Measurements from ENCODE around the gene LEAP2.

LEAP2 gene

DNA sequence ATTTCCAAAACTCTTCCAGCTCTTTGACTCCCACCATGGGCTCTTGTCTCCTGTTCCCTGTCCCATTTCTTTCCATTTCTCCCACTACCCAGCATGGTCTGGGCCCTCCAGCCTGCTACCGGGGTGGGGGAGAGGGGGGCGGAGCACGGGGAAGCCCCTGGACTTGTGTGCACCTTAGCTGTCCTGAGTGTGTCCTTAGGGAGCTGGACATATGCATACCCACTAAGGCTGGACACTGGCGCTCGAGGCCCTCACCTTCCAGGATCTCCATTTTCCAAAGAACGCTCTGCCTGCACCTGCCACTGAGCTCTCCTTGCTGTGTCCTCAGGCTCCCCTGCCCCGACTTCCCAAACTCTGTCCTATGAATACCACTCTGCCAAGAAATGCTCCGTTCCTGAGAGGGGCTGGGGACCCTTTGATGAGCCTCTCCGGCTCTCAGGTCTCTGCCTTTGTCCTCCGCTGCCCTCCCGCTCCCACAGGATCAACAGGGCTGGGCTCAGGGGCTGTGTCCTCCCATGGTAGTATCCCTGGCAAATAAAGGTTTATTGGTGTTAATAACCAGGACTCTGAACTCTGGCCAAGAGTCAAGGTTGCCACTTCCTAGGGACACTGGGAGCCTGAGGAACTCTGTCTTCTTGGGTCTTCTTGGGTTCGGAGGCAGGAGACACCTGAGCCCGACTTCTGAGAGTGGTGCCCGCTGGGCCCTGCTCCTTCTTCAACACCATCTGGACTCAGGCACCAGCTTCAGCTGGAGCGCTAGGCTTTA is 42.2 kb upstream of the LEAP2 start:
- WGBS = 86% methylated on average over 15 of the region's 15 CpGs
- Histone ChIP-seq H3K4me3 (ENCODE audit: low read length) (peak overlapping the region; percentile 72), H3K36me3 (ENCODE audit: insufficient read depth, low read length) (no peaks in the 10 kb centered on the region), H3K27ac (ENCODE audit: low read depth, low read length) (no peak overlapping the region), H3K9ac (ENCODE audit: low read depth, low read length) (no peak overlapping the region), H3K27me3 (ENCODE audit: insufficient read depth, low read length) (peaks cover 74% of the 10 kb centered on the region), H3K4me1 (ENCODE audit: insufficient read depth, low read length) (no peaks in the 10 kb centered on the region), H3K9me3 (ENCODE audit: insufficient read depth, low read depth, low read length) (no peaks in the 10 kb centered on the region)

GRCh38 chr5:132832612-132833011 is 40.9 kb upstream of the LEAP2 start:
- H3K27me3 ChIP-seq (ENCODE audit: insufficient read depth, low read length) = peaks cover 61% of the 10 kb centered on the region
- no peaks in the 10 kb centered on the region for H3K4me1 ChIP-seq (ENCODE audit: insufficient read depth, low read length)
- no peaks in the 10 kb centered on the region for H3K9me3 ChIP-seq (ENCODE audit: insufficient read depth, low read depth, low read length)
- no peak overlapping the region for H3K9ac ChIP-seq (ENCODE audit: low read depth, low read length)
- no peak overlapping the region for H3K27ac ChIP-seq (ENCODE audit: low read depth, low read length)
- 92% methylated on average over 5 of the region's 5 CpGs for WGBS
- no peak overlapping the region for H3K4me3 ChIP-seq (ENCODE audit: low read length)
- no peaks in the 10 kb centered on the region for H3K36me3 ChIP-seq (ENCODE audit: insufficient read depth, low read length)

DNA sequence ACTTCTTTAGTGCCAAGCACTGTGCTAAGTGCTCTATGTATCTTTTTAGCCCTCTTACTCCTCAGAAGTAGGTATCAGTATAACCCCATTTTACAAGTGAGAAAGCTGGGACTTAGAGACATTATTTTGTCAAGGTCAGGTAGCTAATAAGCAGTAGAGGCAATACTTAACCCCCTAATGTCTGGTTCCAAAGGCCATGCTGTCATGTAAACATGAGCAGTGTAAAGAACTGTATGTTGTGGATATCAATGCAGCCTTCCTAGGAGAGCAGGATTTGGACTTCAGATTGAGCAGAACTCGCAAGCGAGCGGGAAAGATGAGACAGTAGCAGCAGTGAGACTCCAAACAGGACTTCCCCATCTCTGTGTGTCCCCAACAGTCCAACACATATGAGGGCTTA is 39.4 kb upstream of the LEAP2 start:
- H3K4me1 ChIP-seq (ENCODE audit: insufficient read depth, low read length) = no peaks in the 10 kb centered on the region
- 100% methylated on average over 3 of the region's 3 CpGs for WGBS
- no peaks in the 10 kb centered on the region for H3K9me3 ChIP-seq (ENCODE audit: insufficient read depth, low read depth, low read length)
- H3K27me3 ChIP-seq (ENCODE audit: insufficient read depth, low read length) = peaks cover 46% of the 10 kb centered on the region
- no peak overlapping the region for H3K9ac ChIP-seq (ENCODE audit: low read depth, low read length)
- no peaks in the 10 kb centered on the region for H3K36me3 ChIP-seq (ENCODE audit: insufficient read depth, low read length)
- H3K4me3 ChIP-seq (ENCODE audit: low read length) = no peak overlapping the region
- H3K27ac ChIP-seq (ENCODE audit: low read depth, low read length) = no peak overlapping the region

- Histone ChIP-seq H3K4me1 (ENCODE audit: insufficient read depth, low read length) (peaks cover 8% of the 10 kb centered on the region; the same call in 1 of the 2 replicates), H3K9ac (ENCODE audit: low read depth, low read length) (no peak overlapping the region), H3K27me3 (ENCODE audit: insufficient read depth, low read length) (peaks cover 18% of the 10 kb centered on the region), H3K4me3 (ENCODE audit: low read length) (no peak overlapping the region), H3K9me3 (ENCODE audit: insufficient read depth, low read depth, low read length) (no peaks in the 10 kb centered on the region), H3K27ac (ENCODE audit: low read depth, low read length) (no peak overlapping the region), H3K36me3 (ENCODE audit: insufficient read depth, low read length) (no peaks in the 10 kb centered on the region)
- WGBS = 100% methylated on average over 1 of the region's 1 CpG
These were observed 36.6 kb upstream of the LEAP2 start for GRCh38 chr5:132836852-132837251.

DNA sequence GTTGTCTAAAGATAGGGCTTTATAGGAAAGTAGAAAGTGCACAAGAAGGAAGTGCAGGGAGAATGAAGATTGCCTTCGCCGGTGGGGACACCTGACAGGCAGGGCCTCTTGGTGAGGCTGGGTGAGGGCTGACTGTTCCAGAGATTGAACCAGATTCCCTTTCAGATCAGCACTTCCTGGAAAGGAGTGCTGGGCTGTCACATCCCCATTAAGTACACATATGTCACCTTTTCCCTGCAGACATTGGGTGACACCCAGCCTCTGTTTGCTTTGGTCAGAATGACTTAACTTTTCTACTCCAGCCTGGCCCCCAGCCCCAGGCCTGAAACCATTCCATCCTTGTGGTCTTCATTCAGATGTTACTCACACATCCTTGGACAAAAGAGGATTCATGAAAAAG is 35.6 kb upstream of the LEAP2 start:
- no peaks in the 10 kb centered on the region for H3K36me3 ChIP-seq (ENCODE audit: insufficient read depth, low read length)
- no peaks in the 10 kb centered on the region for H3K9me3 ChIP-seq (ENCODE audit: insufficient read depth, low read depth, low read length)
- H3K9ac ChIP-seq (ENCODE audit: low read depth, low read length) = no peak overlapping the region
- peaks cover 10% of the 10 kb centered on the region for H3K27me3 ChIP-seq (ENCODE audit: insufficient read depth, low read length)
- H3K27ac ChIP-seq (ENCODE audit: low read depth, low read length) = no peak overlapping the region
- 93% methylated on average over 2 of the region's 2 CpGs for WGBS
- no peak overlapping the region for H3K4me3 ChIP-seq (ENCODE audit: low read length)
- peaks cover 8% of the 10 kb centered on the region; the same call in 1 of the 2 replicates for H3K4me1 ChIP-seq (ENCODE audit: insufficient read depth, low read length)

- no peaks in the 10 kb centered on the region for H3K36me3 ChIP-seq (ENCODE audit: insufficient read depth, low read length)
- H3K9me3 ChIP-seq (ENCODE audit: insufficient read depth, low read depth, low read length) = no peaks in the 10 kb centered on the region
- H3K4me3 ChIP-seq (ENCODE audit: low read length) = no peak overlapping the region
- no peak overlapping the region for H3K9ac ChIP-seq (ENCODE audit: low read depth, low read length)
- H3K4me1 ChIP-seq (ENCODE audit: insufficient read depth, low read length) = peaks cover 8% of the 10 kb centered on the region; the same call in 1 of the 2 replicates
- H3K27ac ChIP-seq (ENCODE audit: low read depth, low read length) = no peak overlapping the region
- 96% methylated on average over 3 of the region's 3 CpGs for WGBS
- H3K27me3 ChIP-seq (ENCODE audit: insufficient read depth, low read length) = peaks cover 5% of the 10 kb centered on the region
These were observed 34.8 kb upstream of the LEAP2 start for GRCh38 chr5:132838516-132839282.

GRCh38 chr5:132839426-132840301 is 33.8 kb upstream of the LEAP2 start:
- Histone ChIP-seq H3K36me3 (ENCODE audit: insufficient read depth, low read length) (no peaks in the 10 kb centered on the region), H3K9me3 (ENCODE audit: insufficient read depth, low read depth, low read length) (no peaks in the 10 kb centered on the region), H3K9ac (ENCODE audit: low read depth, low read length) (peak overlapping the region; percentile 33; the same call in 1 of the 2 replicates), H3K4me1 (ENCODE audit: insufficient read depth, low read length) (peaks cover 8% of the 10 kb centered on the region; the same call in 1 of the 2 replicates), H3K27ac (ENCODE audit: low read depth, low read length) (no peak overlapping the region), H3K4me3 (ENCODE audit: low read length) (no peak overlapping the region), H3K27me3 (ENCODE audit: insufficient read depth, low read length) (no peaks in the 10 kb centered on the region; the same call in 1 of the 2 replicates)
- 79% methylated on average over 8 of the region's 8 CpGs for WGBS

DNA sequence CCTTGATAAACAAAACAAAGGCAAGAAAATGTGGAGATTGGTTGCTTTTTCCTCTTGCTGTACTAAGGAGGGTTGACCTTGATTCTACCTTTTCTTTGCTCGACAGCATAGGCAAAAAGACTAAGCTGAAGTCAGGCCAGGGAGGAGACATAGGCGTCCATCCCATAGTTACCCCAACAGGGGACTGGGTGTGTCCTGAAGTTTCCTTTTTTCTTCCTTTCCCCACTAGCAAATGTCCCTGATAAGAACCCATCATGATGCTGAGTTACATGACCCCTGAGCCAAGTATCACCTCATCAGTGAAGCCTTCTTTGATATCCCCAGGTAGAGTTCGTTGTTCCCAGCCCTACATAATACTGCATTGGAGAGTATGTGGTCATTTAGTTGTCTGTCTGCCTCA is 33.2 kb upstream of the LEAP2 start:
- H3K4me1 ChIP-seq (ENCODE audit: insufficient read depth, low read length) = peaks cover 8% of the 10 kb centered on the region; the same call in 1 of the 2 replicates
- no peaks in the 10 kb centered on the region for H3K9me3 ChIP-seq (ENCODE audit: insufficient read depth, low read depth, low read length)
- H3K36me3 ChIP-seq (ENCODE audit: insufficient read depth, low read length) = no peaks in the 10 kb centered on the region
- H3K27me3 ChIP-seq (ENCODE audit: insufficient read depth, low read length) = no peaks in the 10 kb centered on the region
- no peak overlapping the region for H3K9ac ChIP-seq (ENCODE audit: low read depth, low read length)
- H3K4me3 ChIP-seq (ENCODE audit: low read length) = no peak overlapping the region
- 86% methylated on average over 3 of the region's 3 CpGs for WGBS
- H3K27ac ChIP-seq (ENCODE audit: low read depth, low read length) = no peak overlapping the region

DNA sequence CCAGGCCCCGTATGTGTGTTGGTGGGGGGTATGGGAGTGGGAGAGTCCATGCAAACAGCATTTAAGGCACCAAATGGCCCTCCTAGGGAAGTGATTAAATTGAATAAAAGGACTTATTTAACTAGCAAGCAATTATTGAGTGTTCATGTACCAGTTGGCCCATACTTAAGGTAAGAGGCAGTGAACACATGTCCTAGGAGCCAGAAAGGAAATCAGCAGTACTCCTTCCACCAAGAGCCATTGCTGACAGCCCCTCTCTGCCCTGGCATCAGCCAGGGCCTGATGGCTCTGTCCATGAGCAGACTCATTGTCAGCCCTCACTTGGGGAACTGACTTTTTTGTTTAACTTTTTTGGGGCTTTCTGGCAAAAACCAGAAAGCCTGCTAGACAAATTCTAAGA is 32.6 kb upstream of the LEAP2 start:
- Histone ChIP-seq H3K4me3 (ENCODE audit: low read length) (no peak overlapping the region), H3K9me3 (ENCODE audit: insufficient read depth, low read depth, low read length) (no peaks in the 10 kb centered on the region), H3K27ac (ENCODE audit: low read depth, low read length) (no peak overlapping the region), H3K27me3 (ENCODE audit: insufficient read depth, low read length) (no peaks in the 10 kb centered on the region), H3K4me1 (ENCODE audit: insufficient read depth, low read length) (peaks cover 8% of the 10 kb centered on the region; the same call in 1 of the 2 replicates), H3K9ac (ENCODE audit: low read depth, low read length) (no peak overlapping the region), H3K36me3 (ENCODE audit: insufficient read depth, low read length) (no peaks in the 10 kb centered on the region)
- 84% methylated on average over 1 of the region's 1 CpG for WGBS

GRCh38 chr5:132841305-132841704 is 32.2 kb upstream of the LEAP2 start:
- Histone ChIP-seq H3K27ac (ENCODE audit: low read depth, low read length) (no peak overlapping the region), H3K4me1 (ENCODE audit: insufficient read depth, low read length) (peaks cover 8% of the 10 kb centered on the region; the same call in 1 of the 2 replicates)

More at GRCh38 chr5:132841305-132841704, 32.2 kb upstream of the LEAP2 start:
- Histone ChIP-seq H3K9me3 (ENCODE audit: insufficient read depth, low read depth, low read length) (no peaks in the 10 kb centered on the region), H3K4me3 (ENCODE audit: low read length) (no peak overlapping the region), H3K36me3 (ENCODE audit: insufficient read depth, low read length) (no peaks in the 10 kb centered on the region), H3K9ac (ENCODE audit: low read depth, low read length) (no peak overlapping the region), H3K27me3 (ENCODE audit: insufficient read depth, low read length) (no peaks in the 10 kb centered on the region)
- 95% methylated on average over 4 of the region's 4 CpGs for WGBS

Data from HUES64 (cell line).